GM18861 (cell line): ENCODE data around the gene ITLN1.

Source experiments
- ATAC-seq: cut with Tn5 transposase; IDR thresholded peaks from one replicate; pipeline ENCODE4 v1.9.1; 2021; ENCODE audit not compliant: unreplicated experiment

ITLN1 gene

GRCh38 chr1:160826546-160826945 lies 58.4 kb downstream of the ITLN1 start:
- ATAC-seq, result no peak
